SU-DHL-6 (cell line): ENCODE data around the gene WASHC4.

Source experiments
- H2AFZ ChIP-seq: fragments of 200-600 bp; sonication (generic); 2 replicates; pipeline ENCODE4 v1.6.1; 2014; ENCODE audit warnings: low read depth, mild to moderate bottlenecking, moderate library complexity, mixed read lengths, antibody characterized with exemption, low read length; ENCODE audit not compliant: severe bottlenecking
- H3F3A ChIP-seq: fragments of 200-600 bp; shearing (Covaris generic); 2 replicates; pipeline ENCODE4 v1.6.0; 2016; ENCODE audit warnings: antibody characterized with exemption, mild to moderate bottlenecking; ENCODE audit not compliant: insufficient read depth
- H3K27ac ChIP-seq: fragments of 200-600 bp; sonication (generic); 2 replicates; pipeline ENCODE4 v1.5.1; 2016; ENCODE audit warnings: low read depth, mild to moderate bottlenecking, low read length, moderate library complexity, mixed read lengths
- H3K27me3 ChIP-seq: fragments of 200-600 bp; sonication (generic), shearing (Covaris generic); 2 replicates; pipeline ENCODE4 v1.6.0; 2014; ENCODE audit warnings: mild to moderate bottlenecking, low read length
- H3K36me3 ChIP-seq: fragments of 200-600 bp; sonication (generic); 2 replicates; pipeline ENCODE4 v1.6.1; 2014; ENCODE audit warnings: mild to moderate bottlenecking, low read length, mixed read lengths
- H3K4me2 ChIP-seq: fragments of 300-600, 200-600 bp; shearing (Covaris generic), sonication (generic); 2 replicates; pipeline ENCODE4 v1.6.0; 2014; ENCODE audit warnings: low read length, low read depth, mild to moderate bottlenecking; ENCODE audit not compliant: poor library complexity, severe bottlenecking
- H3K4me3 ChIP-seq: fragments of 200-600 bp; sonication (generic); 2 replicates; pipeline ENCODE4 v1.5.1; 2014; ENCODE audit warnings: antibody characterized with exemption, low read length, mild to moderate bottlenecking, mixed read lengths; ENCODE audit not compliant: insufficient read depth, poor library complexity, severe bottlenecking
- H3K79me2 ChIP-seq: fragments of 200-600 bp; sonication (generic); 2 replicates; pipeline ENCODE4 v1.6.1; 2014; ENCODE audit warnings: mild to moderate bottlenecking, low read length, moderate library complexity; ENCODE audit not compliant: insufficient read depth
- H3K9ac ChIP-seq: fragments of 200-600 bp; sonication (generic); 2 replicates; pipeline ENCODE4 v1.7.0; 2014; ENCODE audit warnings: mild to moderate bottlenecking, low read length
- H3K9me2 ChIP-seq: fragments of 200-600 bp; sonication (generic); replicated peaks from 2 replicates; pipeline ENCODE4 v1.6.1; 2014; ENCODE audit warnings: low read length; ENCODE audit not compliant: insufficient read depth
- H3K9me3 ChIP-seq: fragments of 200-600 bp; sonication (generic); 2 replicates; pipeline ENCODE4 v1.6.1; 2014; ENCODE audit warnings: low read length, mixed read lengths; ENCODE audit not compliant: insufficient read depth
- H4K20me1 ChIP-seq: fragments of 200-600 bp; sonication (generic); 2 replicates; pipeline ENCODE4 v1.6.1; 2014; ENCODE audit warnings: low read depth, mild to moderate bottlenecking, antibody characterized with exemption, low read length, moderate library complexity, mixed read lengths
- CTCF ChIP-seq: fragments of 200-600 bp; sonication (generic); IDR thresholded peaks from one replicate; pipeline ENCODE4 v1.5.1; 2017; ENCODE audit warnings: antibody characterized with exemption, mild to moderate bottlenecking, low read length, moderate library complexity; ENCODE audit not compliant: insufficient read depth, poor library complexity, severe bottlenecking
- EZH2phosphoT487 ChIP-seq: fragments of 200-600 bp; sonication (generic), shearing (Covaris generic); conservative IDR thresholded peaks from 2 replicates; pipeline ENCODE4 v1.6.1; 2018; ENCODE audit warnings: mild to moderate bottlenecking, antibody characterized with exemption, low read length, moderate library complexity, mixed read lengths

WASHC4 gene

DNA sequence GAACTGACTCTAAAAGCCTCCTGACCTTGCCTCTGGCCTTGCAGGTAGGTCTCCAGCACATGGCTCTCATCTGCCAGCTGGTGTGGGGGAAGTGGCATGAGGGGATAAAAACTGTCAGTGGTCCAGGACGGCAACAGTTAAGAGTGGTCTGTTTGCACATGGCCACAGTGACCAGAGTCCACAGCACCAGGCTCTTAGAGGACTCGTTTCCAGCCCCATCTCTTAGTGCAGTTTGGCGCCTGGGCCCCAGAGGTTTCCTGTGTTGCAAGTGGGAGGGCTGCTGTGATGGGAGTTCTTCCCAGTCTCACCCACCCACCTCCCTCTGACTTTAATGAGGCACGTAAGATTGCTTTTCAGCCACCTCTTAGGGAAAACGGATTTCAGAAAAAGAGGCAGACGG, 91.4 kb downstream of the WASHC4 start:
- H3K27me3 ChIP-seq, result no peaks in the 10 kb centered on the region
- no peaks in the 10 kb centered on the region for H3K9me2 ChIP-seq
- H3K4me2 ChIP-seq, result no peak overlapping the region
- no peak overlapping the region for H3K4me3 ChIP-seq
- H3K36me3 ChIP-seq, result no peaks in the 10 kb centered on the region
- no peak overlapping the region for H3K27ac ChIP-seq
- H3K9ac ChIP-seq, result no peak overlapping the region
- no peaks in the 10 kb centered on the region for H4K20me1 ChIP-seq
- TF ChIP-seq EZH2phosphoT487 (no peak), CTCF (no peak)
- no peaks in the 10 kb centered on the region for H3K9me3 ChIP-seq
- no peaks in the 10 kb centered on the region for H3F3A ChIP-seq
- no peaks in the 10 kb centered on the region for H3K79me2 ChIP-seq
- H2AFZ ChIP-seq, result no peak overlapping the region

- H3F3A ChIP-seq, result no peaks in the 10 kb centered on the region
- H3K79me2 ChIP-seq, result no peaks in the 10 kb centered on the region
- H3K9ac ChIP-seq, result no peak overlapping the region
- no peaks in the 10 kb centered on the region for H3K9me3 ChIP-seq
- no peak overlapping the region for H2AFZ ChIP-seq
- no peak overlapping the region for H3K27ac ChIP-seq
- TF ChIP-seq CTCF (no peak), EZH2phosphoT487 (no peak)
- no peak overlapping the region for H3K4me2 ChIP-seq
- no peaks in the 10 kb centered on the region for H4K20me1 ChIP-seq
- no peaks in the 10 kb centered on the region for H3K9me2 ChIP-seq
- no peak overlapping the region for H3K4me3 ChIP-seq
- no peaks in the 10 kb centered on the region for H3K36me3 ChIP-seq
- H3K27me3 ChIP-seq, result no peaks in the 10 kb centered on the region
Measured at GRCh38 chr12:105200385-105200784, 92.9 kb downstream of the WASHC4 start.

- Histone ChIP-seq H3K27ac (no peak overlapping the region), H3K79me2 (no peaks in the 10 kb centered on the region), H3K27me3 (no peaks in the 10 kb centered on the region), H3K9me2 (no peaks in the 10 kb centered on the region), H3K36me3 (no peaks in the 10 kb centered on the region), H3K4me3 (no peak overlapping the region), H3F3A (no peaks in the 10 kb centered on the region), H3K9ac (no peak overlapping the region), H3K9me3 (no peaks in the 10 kb centered on the region), H4K20me1 (no peaks in the 10 kb centered on the region), H2AFZ (no peak overlapping the region), H3K4me2 (no peak overlapping the region)
- TF ChIP-seq EZH2phosphoT487, result no peak
- no peak for TF ChIP-seq CTCF
Measured at GRCh38 chr12:105201299-105201698, 93.8 kb downstream of the WASHC4 start.
